BLaER1 treated with 17β-estradiol and CSF1 and Interleukin-3, amounts not matched to agents 10 nM and 100 nM (cell line): ENCODE measurements around the gene NDUFC2.
"Not testable (repeated sequence)": the region's sequence is repeated elsewhere in the genome, so short reads cannot be mapped to it uniquely, and the experiment has no call there.

Experiments used
- H3K27ac ChIP-seq, 11 experiments: shearing (Covaris generic); formaldehyde crosslinking; 2 replicates each; pipeline ENCODE4 v1.8.1; 2022
- H3K27me3 ChIP-seq, 11 experiments: shearing (Covaris generic); formaldehyde crosslinking; 2 replicates each; pipeline ENCODE4 v1.8.1; 2022
- H3K36me3 ChIP-seq, 11 experiments: shearing (Covaris generic); formaldehyde crosslinking; 2 replicates each; pipeline ENCODE4 v1.8.1; 2022
- H3K4me1 ChIP-seq, 10 experiments: shearing (Covaris generic); formaldehyde crosslinking; 2 replicates each; pipeline ENCODE4 v1.8.1; 2022
- H3K4me2 ChIP-seq, 11 experiments: shearing (Covaris generic); formaldehyde crosslinking; 2 replicates each; pipeline ENCODE4 v1.8.1; 2022
- H3K4me3 ChIP-seq, 10 experiments: shearing (Covaris generic); formaldehyde crosslinking; 2 replicates each; pipeline ENCODE4 v1.8.1; 2022
- H3K9ac ChIP-seq, 11 experiments: shearing (Covaris generic); formaldehyde crosslinking; 2 replicates each; pipeline ENCODE4 v1.8.1; 2022
- H3K9me3 ChIP-seq, 11 experiments: shearing (Covaris generic); formaldehyde crosslinking; replicated peaks in 1 of 11; 2 replicates each; pipeline ENCODE4 v1.8.1; 2022
- H4K20me1 ChIP-seq, 11 experiments: shearing (Covaris generic); formaldehyde crosslinking; 2 replicates each; pipeline ENCODE4 v1.8.1; 2022
- Cebpa-rat ChIP-seq, 11 experiments: shearing (Covaris generic); IDR thresholded peaks; 2 replicates each; pipeline ENCODE4 v1.8.1; 2022

The NDUFC2 gene

DNA sequence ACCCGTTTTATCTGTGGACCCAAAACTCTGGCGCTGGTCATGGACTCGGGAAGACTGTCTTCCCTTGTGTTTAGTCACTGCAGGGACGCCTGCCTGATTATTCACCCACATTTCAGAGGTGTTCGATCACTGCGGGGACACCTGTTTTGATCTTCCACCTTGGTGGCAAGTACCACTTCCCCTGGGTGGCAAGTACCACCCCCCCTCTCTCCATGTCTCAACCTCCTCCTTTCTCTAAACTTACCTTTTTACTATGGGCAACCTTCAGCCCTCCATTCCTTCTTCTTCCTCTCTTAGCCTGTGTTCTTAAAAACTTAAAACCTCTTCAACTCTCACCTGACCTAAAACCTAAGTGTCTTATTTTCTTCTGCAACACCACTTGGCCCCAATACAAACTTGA, 1.9 kb upstream of the NDUFC2 start:
- Histone ChIP-seq H3K27ac (peak overlapping the region in 2 of 11 experiments; percentile 40 to 94; a peak in 4 of 22 replicates), H3K27me3 (no peaks in the 10 kb centered on the region), H3K36me3 (peaks cover 0 to 15% (median 11%) of the 10 kb centered on the region in 11 experiments; a peak in 16 of 22 replicates), H3K4me2 (no peak overlapping the region), H3K9ac (no peak overlapping the region), H3K4me3 (no peak overlapping the region), H3K4me1 (peaks cover 27 to 49% (median 44%) of the 10 kb centered on the region in 10 experiments), H3K9me3 (no peaks in the 10 kb centered on the region), H4K20me1 (peaks cover 18 to 25% (median 23%) of the 10 kb centered on the region in 11 experiments; a peak in 20 of 22 replicates)
- TF ChIP-seq Cebpa-rat (IDR thresholded peaks at IDR 0.05), result no peak

GRCh38 chr11:78080818-78081495, 1.3 kb upstream of the NDUFC2 start:
- H3K4me1 ChIP-seq, result peaks cover 32 to 50% (median 46%) of the 10 kb centered on the region in 10 experiments
- 0 out of 20 replicates have a peak overlapping the region, but pooled peaks of 1 of the 10 experiments have one; percentile 92 for H3K4me3 ChIP-seq
- H3K27ac ChIP-seq, result peak overlapping the region in 7 of 11 experiments; percentile 85 to 94 (median 89); a peak in 11 of 22 replicates
- peak overlapping the region in 10 of 11 experiments; percentile 80 to 96 (median 92); a peak in 17 of 22 replicates for H3K4me2 ChIP-seq
- peaks cover 22 to 32% (median 29%) of the 10 kb centered on the region in 11 experiments; a peak in 20 of 22 replicates for H4K20me1 ChIP-seq
- no peaks in the 10 kb centered on the region for H3K27me3 ChIP-seq
- H3K9ac ChIP-seq, result peak overlapping the region in 3 of 11 experiments; percentile 90 to 97 (median 92); a peak in 2 of 22 replicates
- peaks cover under 1 to 21% (median 14%) of the 10 kb centered on the region in 11 experiments; a peak in 16 of 22 replicates for H3K36me3 ChIP-seq
- no peaks in the 10 kb centered on the region for H3K9me3 ChIP-seq
- no peak for TF ChIP-seq Cebpa-rat (IDR thresholded peaks at IDR 0.05)

DNA sequence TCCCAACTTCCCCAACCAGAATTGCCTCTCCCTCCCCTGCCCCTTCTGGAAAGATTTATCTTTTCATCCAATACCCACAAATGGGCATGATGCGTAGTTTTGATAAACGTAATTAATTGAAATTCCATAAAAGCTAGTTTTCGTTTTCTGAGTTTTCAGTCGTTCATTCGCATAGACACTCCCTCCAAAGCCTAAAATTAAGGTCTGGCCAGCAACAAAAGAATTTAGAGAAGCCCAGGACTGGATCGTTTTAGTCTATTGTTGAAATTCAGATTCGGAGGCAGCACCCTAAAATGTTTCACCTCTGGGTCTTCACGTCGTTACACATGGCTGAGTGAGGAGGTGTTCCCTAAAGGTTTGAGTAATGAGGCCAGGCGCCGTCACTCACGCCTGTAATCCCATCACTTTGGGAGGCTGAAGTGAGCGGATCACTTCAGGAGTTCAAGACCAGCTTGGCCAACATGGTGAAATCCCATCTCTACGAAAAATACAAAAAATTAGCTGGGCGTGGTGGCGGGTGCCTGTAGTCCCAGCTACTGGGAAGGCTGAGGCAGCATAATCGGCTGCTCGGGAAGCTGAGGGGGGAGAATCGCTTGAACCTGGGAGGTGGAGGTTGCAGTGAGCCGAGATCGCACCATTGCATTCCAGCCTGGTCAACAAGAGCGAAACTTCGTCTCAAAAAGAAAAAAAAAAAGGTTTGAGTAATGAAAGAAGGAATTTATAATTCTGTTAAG, 589 bp upstream of the NDUFC2 start:
- Histone ChIP-seq H4K20me1 (peaks cover 28 to 39% (median 36%) of the 10 kb centered on the region in 11 experiments; a peak in 20 of 22 replicates), H3K36me3 (peaks cover 7 to 28% (median 21%) of the 10 kb centered on the region in 11 experiments; a peak in 20 of 22 replicates), H3K27ac (peak overlapping the region; percentile 83 to 94 (median 89)), H3K27me3 (no peaks in the 10 kb centered on the region), H3K9ac (peak overlapping the region; percentile 86 to 98 (median 92)), H3K4me2 (peak overlapping the region; percentile 80 to 96 (median 94)), H3K4me1 (peaks cover 37 to 50% (median 46%) of the 10 kb centered on the region in 10 experiments), H3K4me3 (peak overlapping the region; percentile 80 to 99 (median 91)), H3K9me3 (no peaks in the 10 kb centered on the region)
- TF ChIP-seq Cebpa-rat (IDR thresholded peaks at IDR 0.05), result no peak

DNA sequence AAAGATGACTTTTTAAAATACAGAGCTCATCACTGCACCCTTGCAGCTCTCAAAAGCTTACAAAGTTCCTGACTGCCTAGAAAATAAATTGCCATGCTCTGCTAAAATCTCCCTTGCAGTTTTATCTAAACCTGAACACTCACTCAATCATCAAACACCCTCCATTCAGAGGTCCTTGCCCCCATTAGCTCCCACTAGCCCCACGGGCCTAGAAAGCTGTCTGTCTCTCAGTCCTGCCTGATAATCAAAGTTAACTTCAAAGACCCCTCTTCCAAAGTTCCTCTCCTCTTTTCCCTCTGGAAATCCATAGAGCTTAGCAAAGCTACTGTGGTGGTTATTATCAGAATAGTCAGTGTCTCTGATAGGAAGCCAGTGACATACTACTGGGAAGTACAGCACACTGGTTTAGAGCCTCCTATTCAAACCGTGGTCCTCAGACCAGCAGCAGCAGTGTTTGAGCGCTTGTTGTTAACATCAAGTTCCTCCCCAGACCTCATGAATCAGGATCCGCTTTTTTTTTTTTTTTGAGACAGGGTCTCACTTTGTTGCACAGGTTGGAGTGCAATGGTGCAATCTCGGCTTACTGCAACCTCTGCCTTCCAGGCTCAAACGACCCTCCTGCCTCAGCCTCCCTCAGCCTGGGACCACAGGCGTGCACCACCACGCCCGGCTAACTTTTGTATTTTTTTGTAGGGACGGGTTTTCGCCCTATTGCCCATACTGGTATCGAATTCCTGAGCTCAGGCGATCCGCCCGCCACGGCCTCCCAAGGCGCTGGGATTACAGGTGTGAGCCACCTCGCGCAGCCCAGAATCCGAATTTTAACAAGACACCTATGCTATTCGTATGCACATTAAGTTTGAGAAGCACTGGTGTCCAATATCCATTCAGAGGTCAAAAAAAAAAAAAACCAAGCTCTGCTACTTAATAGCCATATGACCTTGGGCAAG, 1.2 kb downstream of the NDUFC2 start:
- Histone ChIP-seq H3K9me3 (no peaks in the 10 kb centered on the region), H3K4me2 (peak overlapping the region; percentile 80 to 96 (median 94)), H3K27me3 (no peaks in the 10 kb centered on the region), H4K20me1 (peaks cover 39 to 56% (median 53%) of the 10 kb centered on the region in 11 experiments; a peak in 20 of 22 replicates), H3K36me3 (peaks cover 14 to 45% (median 26%) of the 10 kb centered on the region in 11 experiments; a peak in 20 of 22 replicates), H3K4me1 (peaks cover 40 to 50% (median 46%) of the 10 kb centered on the region in 10 experiments), H3K4me3 (peak overlapping the region; percentile 80 to 99 (median 91)), H3K9ac (peak overlapping the region; percentile 86 to 98 (median 92)), H3K27ac (peak overlapping the region; percentile 83 to 94 (median 89); a peak in 21 of 22 replicates)
- TF ChIP-seq Cebpa-rat (IDR thresholded peaks at IDR 0.05), result no peak

- Histone ChIP-seq H3K4me1 (peaks cover 36 to 54% (median 43%) of the 10 kb centered on the region in 10 experiments), H3K9ac (peak overlapping the region; percentile 86 to 98 (median 92); a peak in 17 of 22 replicates), H3K4me3 (peak overlapping the region in 9 of 10 experiments; percentile 80 to 99 (median 90); a peak in 14 of 20 replicates), H4K20me1 (peaks cover 44 to 65% (median 62%) of the 10 kb centered on the region in 11 experiments; a peak in 20 of 22 replicates), H3K4me2 (peak overlapping the region; percentile 80 to 96 (median 94)), H3K36me3 (peaks cover 20 to 54% (median 33%) of the 10 kb centered on the region in 11 experiments), H3K27ac (peak overlapping the region in 1 of 11 experiments; percentile 89; a peak in 2 of 22 replicates)
- not testable (repeated sequence) for H3K9me3 ChIP-seq, H3K27me3 ChIP-seq
These were observed 2.1 kb downstream of the NDUFC2 start for GRCh38 chr11:78077592-78077991.

DNA sequence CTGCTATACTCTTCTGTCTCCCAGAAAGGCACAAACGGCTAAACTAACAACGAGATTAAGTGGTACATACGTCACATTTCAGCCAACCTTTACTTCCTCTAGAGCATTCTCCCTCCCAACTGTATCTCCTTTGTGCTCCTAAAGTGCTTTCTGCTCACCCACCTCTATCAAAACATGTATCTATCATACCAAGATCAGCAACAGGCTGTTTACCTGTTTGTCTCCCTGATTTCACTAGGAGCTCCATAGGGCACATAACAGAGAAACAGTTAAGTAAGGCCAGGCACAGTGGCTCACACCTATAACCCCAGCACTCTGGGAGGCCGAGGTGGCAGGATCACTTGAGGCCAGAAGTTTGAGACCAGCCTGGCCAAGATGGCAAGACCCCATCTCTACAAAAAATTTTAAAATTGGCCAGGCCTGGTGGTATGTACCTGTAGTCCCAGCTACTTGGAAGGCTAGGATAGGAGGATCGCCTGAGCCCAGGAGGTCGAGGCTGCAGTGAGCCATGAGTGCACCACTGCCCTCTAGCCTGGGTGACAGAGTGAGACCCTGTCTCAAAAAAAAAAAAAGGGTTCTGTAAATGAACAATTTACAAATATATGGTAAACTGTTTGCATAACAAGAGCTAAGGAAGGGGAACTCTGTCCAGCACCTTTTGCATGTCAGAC, 2.8 kb downstream of the NDUFC2 start:
- H3K4me1 ChIP-seq, result peaks cover 32 to 59% (median 40%) of the 10 kb centered on the region in 10 experiments
- H3K9ac ChIP-seq, result no peak overlapping the region
- H3K27ac ChIP-seq, result no peak overlapping the region
- peaks cover 27 to 61% (median 41%) of the 10 kb centered on the region in 11 experiments for H3K36me3 ChIP-seq
- H3K4me2 ChIP-seq, result peak overlapping the region; percentile 80 to 96 (median 94)
- no peaks in the 10 kb centered on the region for H3K9me3 ChIP-seq
- peaks cover 44 to 72% (median 68%) of the 10 kb centered on the region in 11 experiments; a peak in 20 of 22 replicates for H4K20me1 ChIP-seq
- no peak for TF ChIP-seq Cebpa-rat (IDR thresholded peaks at IDR 0.05)
- no peak overlapping the region for H3K4me3 ChIP-seq
- no peaks in the 10 kb centered on the region for H3K27me3 ChIP-seq

- Histone ChIP-seq H3K36me3 (peaks cover 48 to 82% (median 62%) of the 10 kb centered on the region in 11 experiments), H3K9ac (no peak overlapping the region), H3K27me3 (no peaks in the 10 kb centered on the region), H3K9me3 (no peaks in the 10 kb centered on the region), H4K20me1 (peaks cover 49 to 92% (median 84%) of the 10 kb centered on the region in 11 experiments; a peak in 20 of 22 replicates), H3K4me1 (peaks cover 21 to 51% (median 26%) of the 10 kb centered on the region in 10 experiments), H3K4me3 (no peak overlapping the region), H3K27ac (no peak overlapping the region), H3K4me2 (no peak overlapping the region)
- no peak for TF ChIP-seq Cebpa-rat (IDR thresholded peaks at IDR 0.05)
These were observed 4.9 kb downstream of the NDUFC2 start for GRCh38 chr11:78074756-78075155.
